SK-N-MC (cell line): ENCODE results near the gene KIAA1217.

Experiments
- EZH2 ChIP-seq: fragments of 200-600 bp; sonication (generic); IDR thresholded peaks from one replicate; pipeline ENCODE4 v1.6.1; 2017; ENCODE audit warnings: antibody characterized with exemption
- FOXP2 ChIP-seq: optimal IDR thresholded peaks from 2 replicates; pipeline ENCODE3; 2011; ENCODE audit warnings: mild to moderate bottlenecking, moderate library complexity; ENCODE audit not compliant: insufficient read depth; ENCODE audit errors: extremely low read length, control extremely low read depth
- POLR2AphosphoS5 ChIP-seq: IDR thresholded peaks from 2 replicates; pipeline ENCODE4 v1.6.1; 2012; ENCODE audit warnings: mild to moderate bottlenecking, low read depth, low read length, borderline replicate concordance

DNA sequence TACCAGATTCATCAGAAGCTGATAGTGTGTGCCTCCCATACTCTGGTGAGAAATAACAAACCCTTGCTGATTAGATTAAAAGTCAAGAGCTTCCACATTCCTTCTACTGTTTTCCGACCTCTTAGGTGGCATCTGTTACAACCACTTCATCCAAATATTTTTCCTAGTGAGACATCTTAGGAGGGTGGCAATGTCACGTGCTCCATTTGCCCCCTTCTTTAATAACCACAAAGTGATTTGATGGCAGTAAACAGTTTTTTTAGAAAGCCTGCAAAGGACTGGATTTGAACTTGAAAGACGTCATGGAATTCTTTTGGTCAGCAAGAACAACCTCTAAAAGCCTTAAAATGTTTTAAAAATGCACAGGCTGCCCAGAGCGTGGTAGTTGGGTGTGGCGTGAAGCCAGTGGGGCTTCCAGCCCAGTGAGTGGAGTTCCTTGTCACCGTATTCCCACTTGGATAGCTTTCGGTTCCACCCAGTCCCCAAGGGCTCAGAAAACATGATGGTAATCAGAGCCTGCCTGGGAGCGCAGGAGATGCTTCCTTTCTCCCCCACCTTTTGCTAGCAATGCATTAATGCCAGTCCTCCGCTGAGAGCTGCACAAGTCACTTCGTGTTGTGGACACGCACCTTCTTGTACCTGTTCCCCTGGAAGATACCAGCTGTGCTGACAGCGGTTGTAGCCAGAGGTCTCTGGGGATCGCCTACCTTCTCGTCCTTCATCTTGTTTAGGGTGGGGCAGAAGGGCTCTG is 256.4 kb downstream of the KIAA1217 start:
- TF ChIP-seq POLR2AphosphoS5 = no peak
- no peak for TF ChIP-seq FOXP2
- TF ChIP-seq EZH2 = no peak
